ENCODE data around the gene HOPX.

HOPX gene

DNA sequence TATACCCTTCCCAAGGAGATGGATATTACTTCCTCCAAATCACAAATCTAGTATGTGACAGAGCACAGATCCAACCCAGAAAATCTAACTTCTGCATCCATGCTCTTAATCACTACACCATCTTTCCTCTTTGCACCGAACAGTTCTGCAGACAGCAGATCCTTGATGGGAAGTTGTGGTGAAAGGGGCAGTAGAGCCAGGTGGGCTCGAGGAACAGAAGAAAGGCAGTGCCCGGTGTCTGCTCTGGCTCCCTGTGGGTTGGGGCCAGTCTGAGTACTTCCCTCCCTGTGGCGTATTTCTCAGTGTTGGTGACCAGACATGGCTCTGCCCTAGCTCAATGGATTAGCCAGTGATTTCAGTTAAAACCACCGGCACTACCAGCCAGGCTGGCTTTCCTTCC lies 15.3 kb downstream of the HOPX start:
- no peak for TF ChIP-seq CTCF (conservative IDR thresholded peaks at IDR 0.05; ENCODE audit: low read length)
- no peak overlapping the region for H3K4me3 ChIP-seq (ENCODE audit: low read length)
- no peak for DNase-seq (ENCODE audit: low read depth)

DNA sequence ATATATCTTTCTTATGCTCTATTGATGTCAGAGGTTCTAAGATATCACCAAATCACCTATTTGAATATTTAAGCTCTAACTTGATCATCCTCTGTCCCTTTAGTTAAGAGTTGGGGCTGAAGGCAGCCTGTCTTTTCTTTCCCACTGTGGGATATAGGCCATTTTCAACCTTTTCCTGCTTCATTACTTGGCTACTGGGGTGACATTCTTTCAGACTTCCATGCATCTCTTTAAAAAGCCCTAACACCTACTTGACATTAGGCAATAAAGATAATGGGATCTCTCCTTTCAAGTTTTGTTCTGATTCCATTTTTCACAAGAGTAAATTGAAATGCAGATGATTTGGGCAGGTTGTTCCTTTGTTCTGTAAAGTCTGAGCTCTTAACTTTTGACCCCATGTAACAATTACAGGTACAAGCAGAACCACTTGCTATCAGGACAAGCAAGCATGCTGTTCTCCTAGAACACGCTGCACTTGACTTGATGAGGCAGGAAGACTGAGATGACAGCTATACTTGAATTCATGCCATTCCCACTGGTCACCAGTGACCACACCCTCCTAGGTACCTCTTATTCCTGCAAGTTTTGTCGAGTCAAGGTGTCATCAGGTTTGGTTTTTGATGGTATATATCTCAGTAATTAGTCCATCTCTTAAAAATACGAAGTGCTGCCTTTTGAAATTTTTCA lies 18.2 kb downstream of the HOPX start:
- no peak for TF ChIP-seq CTCF (conservative IDR thresholded peaks at IDR 0.05; ENCODE audit: low read length)
- DNase-seq (ENCODE audit: low read depth): no peak
- no peak overlapping the region for H3K4me3 ChIP-seq (ENCODE audit: low read length)

DNA sequence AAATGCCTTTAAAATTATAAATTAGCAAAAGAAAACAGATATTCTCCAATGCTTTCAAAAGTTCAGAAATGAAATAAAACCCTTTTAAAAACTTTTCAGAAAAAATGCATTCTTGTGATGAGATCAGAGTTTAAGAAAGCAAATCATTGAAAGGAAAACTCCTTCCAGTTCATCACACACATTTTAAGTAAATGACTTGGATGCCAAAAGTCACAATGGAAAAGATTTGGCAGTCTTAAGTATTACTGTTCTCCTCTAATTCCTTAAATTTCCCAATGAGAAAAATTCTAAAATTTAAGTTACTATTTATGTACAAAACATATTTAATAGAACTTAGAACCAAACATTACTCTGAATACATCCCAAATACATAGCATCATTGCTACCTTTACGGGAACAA lies 21.1 kb downstream of the HOPX start:
- no peak for TF ChIP-seq CTCF (conservative IDR thresholded peaks at IDR 0.05; ENCODE audit: low read length)
- no peak overlapping the region for H3K4me3 ChIP-seq (ENCODE audit: low read length)
- no peak for DNase-seq (ENCODE audit: low read depth)

GRCh38 chr4:56658528-56658927 lies 22.6 kb downstream of the HOPX start:
- peak; percentile 42 for DNase-seq (ENCODE audit: low read depth)
- no peak overlapping the region for H3K4me3 ChIP-seq (ENCODE audit: low read length)
- no peak for TF ChIP-seq CTCF (conservative IDR thresholded peaks at IDR 0.05; ENCODE audit: low read length)

DNA sequence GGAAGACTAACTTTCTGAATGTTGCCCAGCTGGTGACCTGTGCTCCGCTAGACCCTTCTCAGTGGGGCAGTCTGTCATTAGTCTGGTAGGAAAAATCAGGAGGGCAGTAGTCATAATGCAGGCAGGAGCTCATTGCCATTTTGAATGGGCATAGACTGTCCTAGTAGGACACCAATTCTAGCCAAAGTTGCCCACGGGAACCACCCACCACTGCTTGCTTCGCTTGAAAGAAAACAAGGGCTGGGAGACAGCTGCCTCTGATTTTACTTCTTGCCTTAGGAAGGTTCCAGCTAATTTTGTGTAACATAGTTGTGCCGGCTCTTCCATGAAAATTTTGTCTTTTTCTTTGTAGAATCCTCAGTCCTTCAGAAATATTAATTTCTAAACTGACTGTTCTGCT lies 23.3 kb downstream of the HOPX start:
- TF ChIP-seq CTCF (conservative IDR thresholded peaks at IDR 0.05; ENCODE audit: low read length): no peak

GRCh38 chr4:56657128-56657527 lies 24.0 kb downstream of the HOPX start:
- TF ChIP-seq CTCF (conservative IDR thresholded peaks at IDR 0.05; ENCODE audit: low read length): no peak
- H3K4me3 ChIP-seq (ENCODE audit: low read length): no peak overlapping the region
- DNase-seq (ENCODE audit: low read depth): no peak

More for the DNA sequence above, 23.3 kb downstream of the HOPX start:
- no peak for DNase-seq (ENCODE audit: low read depth)
- H3K4me3 ChIP-seq (ENCODE audit: low read length): no peak overlapping the region

- no peak overlapping the region for H3K4me3 ChIP-seq (ENCODE audit: low read length)
- DNase-seq (ENCODE audit: low read depth): no peak
- TF ChIP-seq CTCF (conservative IDR thresholded peaks at IDR 0.05; ENCODE audit: low read length): no peak
Measured at GRCh38 chr4:56656346-56656643, 24.8 kb downstream of the HOPX start.

All from AG10803 (cell line).